HCT116 (cell line): Measurements from ENCODE around the gene RARB. TPM values are rescaled to one million over a fixed set of nuclear protein-coding genes. Genes with fewer than 3 reads are reported as not detected.

ENCODE experiments used
- ATAC-seq: fragments of 200-7000 bp; cut with Tn5 transposase; 2 replicates; pipeline ENCODE4 v1.9.1; 2020; ENCODE audit warnings: mild to moderate bottlenecking, moderate library complexity
- BruUV-seq: library from RNA; stranded (reverse); fragments of 400-500 nt; replicated peaks from 2 replicates; lab custom pipeline; 2021; lab: Mats Ljungman, UMichigan
- CTCF ChIA-PET: fragments of 300-600 bp; sonication (Branson Sonifier 250); formaldehyde crosslinking; loops from one replicate; lab custom pipeline; 2021; ENCODE audit warnings: antibody characterized with exemption; lab: Charles Lee
- POLR2A ChIA-PET: fragments of 300-600, 350-600 bp; sonication (Branson Sonifier 250); formaldehyde crosslinking; loops from one replicate; lab custom pipeline; 2021; ENCODE audit warnings: antibody characterized with exemption; lab: Charles Lee
- RAD21 ChIA-PET, 2 experiments: fragments of 300-600 bp; sonication (Branson Sonifier 250); formaldehyde crosslinking; loops; one replicate each; lab custom pipeline; 2023; ENCODE audit warnings: low total read pairs in 2 of 2; ENCODE audit not compliant: uncharacterized antibody in 2 of 2, unreplicated experiment in 2 of 2, low non-redundant PET in 1 of 2; lab: Charles Lee
- DNase-seq: peaks from one replicate; pipeline ENCODE4 v3.0.0-alpha.2; 2010; ENCODE audit warnings: low read depth, low spot score
- H2AFZ ChIP-seq: fragments of 200-600 bp; shearing (Covaris generic), sonication (generic); 2 replicates; pipeline ENCODE4 v1.6.1; 2017; ENCODE audit warnings: low read depth, mixed run types, mixed read lengths, antibody characterized with exemption, low read length; ENCODE audit not compliant: poor library complexity, severe bottlenecking
- H3K27ac ChIP-seq: 2 replicates; pipeline ENCODE4 v1.5.1; 2012; ENCODE audit warnings: low read depth, low read length
- H3K27me3 ChIP-seq: fragments of 200-600 bp; sonication (generic); 2 replicates; pipeline ENCODE4 v1.6.1; 2016; ENCODE audit warnings: mixed run types, low read length, mixed read lengths; ENCODE audit not compliant: insufficient read depth
- H3K36me3 ChIP-seq, 2 experiments: fragments of 200-500 bp in 1 of 2; fragments of 200-600 bp in 1 of 2; sonication (Bioruptor generic) in 1 of 2; sonication (generic) in 1 of 2; 2 replicates each; pipeline versions ENCODE4 v1.5.1 to v1.6.1; 2014 to 2016; ENCODE audit warnings: low read length in 2 of 2, inconsistent platforms in 1 of 2, mixed read lengths in 1 of 2, mixed run types in 1 of 2; ENCODE audit not compliant: insufficient read depth in 2 of 2, control insufficient read depth in 1 of 2
- H3K4me1 ChIP-seq, 2 experiments: fragments of 200-600 bp in 1 of 2; sonication (generic) in 1 of 2; 2 replicates each; pipeline versions ENCODE4 v1.5.1 to v1.6.1; 2012 to 2017; ENCODE audit warnings: low read length in 2 of 2, inconsistent platforms in 1 of 2, mild to moderate bottlenecking in 1 of 2, mixed read lengths in 1 of 2, mixed run types in 1 of 2, moderate library complexity in 1 of 2; ENCODE audit not compliant: insufficient read depth in 2 of 2, control insufficient read depth in 1 of 2
- H3K4me2 ChIP-seq: fragments of 200-600 bp; sonication (generic); 2 replicates; pipeline ENCODE4 v1.6.1; 2017; ENCODE audit warnings: mixed run types, low read length, mixed read lengths
- H3K4me3 ChIP-seq, 2 experiments: fragments of 200-600 bp in 1 of 2; sonication (generic) in 1 of 2; replicated peaks in 1 of 2; 2 replicates each; pipeline ENCODE4 v1.5.1; 2011 to 2016; ENCODE audit warnings: low read length in 2 of 2, control low read depth in 1 of 2, low read depth in 1 of 2, mild to moderate bottlenecking in 1 of 2, mixed read lengths in 1 of 2, mixed run types in 1 of 2
- H3K79me2 ChIP-seq: fragments of 200-600 bp; sonication (generic); 2 replicates; pipeline ENCODE4 v1.6.1; 2017; ENCODE audit warnings: mild to moderate bottlenecking, mixed run types, low read length, moderate library complexity, mixed read lengths; ENCODE audit not compliant: insufficient read depth
- H3K9ac ChIP-seq: fragments of 200-600 bp; sonication (generic); 2 replicates; pipeline ENCODE4 v1.6.1; 2016; ENCODE audit warnings: low read length, mixed read lengths
- H3K9me2 ChIP-seq: fragments of 200-600 bp; sonication (generic), shearing (Covaris generic); 2 replicates; pipeline ENCODE4 v1.6.1; 2017; ENCODE audit warnings: mixed run types, mild to moderate bottlenecking, moderate library complexity; ENCODE audit not compliant: insufficient read depth
- H3K9me3 ChIP-seq, 2 experiments: fragments of 200-500 bp in 1 of 2; fragments of 200-600 bp in 1 of 2; sonication (Bioruptor generic) in 1 of 2; sonication (generic) in 1 of 2; 2 replicates each; pipeline ENCODE4 v1.6.1; 2014 to 2017; ENCODE audit warnings: low read length in 2 of 2, mixed read lengths in 2 of 2, inconsistent platforms in 1 of 2, low read depth in 1 of 2, mild to moderate bottlenecking in 1 of 2, mixed run types in 1 of 2, moderate library complexity in 1 of 2; ENCODE audit not compliant: control insufficient read depth in 1 of 2, insufficient read depth in 1 of 2
- H4K20me1 ChIP-seq: fragments of 200-600 bp; sonication (generic), shearing (Covaris generic); 2 replicates; pipeline ENCODE4 v1.6.1; 2017; ENCODE audit warnings: mixed run types, mild to moderate bottlenecking, moderate library complexity; ENCODE audit not compliant: insufficient read depth
- ATF3 ChIP-seq: IDR thresholded peaks from 2 replicates; pipeline ENCODE4 v1.6.1; 2012
- CBX3 ChIP-seq: IDR thresholded peaks from 2 replicates; pipeline ENCODE4 v1.6.1; 2012; ENCODE audit warnings: low read depth
- EGR1 ChIP-seq: IDR thresholded peaks from 2 replicates; pipeline ENCODE4 v1.6.1; 2012; ENCODE audit warnings: low read depth
- EZH2phosphoT487 ChIP-seq: fragments of 200-600 bp; IDR thresholded peaks from 2 replicates; pipeline ENCODE4 v1.6.1; 2018; ENCODE audit warnings: antibody characterized with exemption, borderline replicate concordance
- SIN3A ChIP-seq: IDR thresholded peaks from 2 replicates; pipeline ENCODE4 v1.6.1; 2012; ENCODE audit warnings: low read depth
- SP1 ChIP-seq: IDR thresholded peaks from 2 replicates; pipeline ENCODE4 v1.6.1; 2012; ENCODE audit warnings: low read depth
- SRF ChIP-seq: IDR thresholded peaks from 2 replicates; pipeline ENCODE4 v1.6.1; 2012; ENCODE audit warnings: low read depth
- ZBTB33 ChIP-seq: IDR thresholded peaks from 2 replicates; pipeline ENCODE4 v1.6.1; 2011; ENCODE audit warnings: mild to moderate bottlenecking, low read length, moderate library complexity; ENCODE audit not compliant: insufficient replicate concordance; ENCODE audit errors: extremely low read depth
- ZNF274 ChIP-seq: fragments of 200-500 bp; sonication (Bioruptor generic); IDR thresholded peaks from 2 replicates; pipeline ENCODE4 v1.6.1; 2014; ENCODE audit warnings: mild to moderate bottlenecking, low read depth, low read length, inconsistent platforms
- intact Hi-C: fragments of 100-400 bp; cut with micrococcal nuclease; formaldehyde crosslinking; loops from 2 replicates; pipeline ENCODE4 v1.10.0; 2022
- total RNA-seq: library from RNA; stranded (reverse); gene quantifications from one replicate; pipeline ENCODE4 v1.2.1, GENCODE V29; 2021; ENCODE audit not compliant: unreplicated experiment

RARB gene
- total RNA-seq, 1 experiment from 2014 or later = not detected

- H3K9me3 ChIP-seq = no peaks in the 10 kb centered on the region
- no peaks in the 10 kb centered on the region for H3K36me3 ChIP-seq
- TF ChIP-seq EZH2phosphoT487 = no peak
- TF ChIP-seq EGR1 = no peak
- no peak for TF ChIP-seq ZBTB33
- no peak for TF ChIP-seq SRF
- TF ChIP-seq ZNF274 = no peak
- TF ChIP-seq CBX3 = no peak
- no peak for TF ChIP-seq SP1
- TF ChIP-seq SIN3A = no peak
- no peak for TF ChIP-seq ATF3
- DNase-seq = no peak
- H3K9me2 ChIP-seq = no peaks in the 10 kb centered on the region
- intact Hi-C loops = no loop called here
- H2AFZ ChIP-seq = no peak overlapping the region
- no peak for ATAC-seq
- H3K9ac ChIP-seq = no peak overlapping the region
- POLR2A ChIA-PET = no interaction called here
- CTCF ChIA-PET = no interaction called here
- no peak overlapping the region for H3K27ac ChIP-seq
- no peaks in the 10 kb centered on the region for H4K20me1 ChIP-seq
- H3K4me1 ChIP-seq = no peaks in the 10 kb centered on the region
- no peaks in the 10 kb centered on the region for H3K79me2 ChIP-seq
- BruUV-seq = no TSS peak
- RAD21 ChIA-PET = no interaction called here
- H3K27me3 ChIP-seq = peaks cover 46% of the 10 kb centered on the region
- no peak overlapping the region for H3K4me3 ChIP-seq
- no peak overlapping the region for H3K4me2 ChIP-seq
Observed at GRCh38 chr3:25564075-25564474, 136.0 kb downstream of the RARB start.

- Histone ChIP-seq H4K20me1 (no peaks in the 10 kb centered on the region), H3K27ac (no peak overlapping the region), H3K4me2 (no peak overlapping the region), H3K9me3 (no peaks in the 10 kb centered on the region), H2AFZ (no peak overlapping the region), H3K79me2 (no peaks in the 10 kb centered on the region), H3K27me3 (peaks cover 34% of the 10 kb centered on the region), H3K4me3 (no peak overlapping the region), H3K9me2 (no peaks in the 10 kb centered on the region), H3K4me1 (no peaks in the 10 kb centered on the region), H3K36me3 (no peaks in the 10 kb centered on the region), H3K9ac (no peak overlapping the region)
- BruUV-seq = no TSS peak
- no peak for ATAC-seq
- intact Hi-C loops = no loop called here
- ChIA-PET RAD21 (no interaction called here), CTCF (no interaction called here), POLR2A (no interaction called here)
- no peak for TF ChIP-seq CBX3
- no peak for DNase-seq
Observed at GRCh38 chr3:25565807-25566206, 137.7 kb downstream of the RARB start.
